Measurements from ENCODE around the gene FRMD4A.

The FRMD4A gene

DNA sequence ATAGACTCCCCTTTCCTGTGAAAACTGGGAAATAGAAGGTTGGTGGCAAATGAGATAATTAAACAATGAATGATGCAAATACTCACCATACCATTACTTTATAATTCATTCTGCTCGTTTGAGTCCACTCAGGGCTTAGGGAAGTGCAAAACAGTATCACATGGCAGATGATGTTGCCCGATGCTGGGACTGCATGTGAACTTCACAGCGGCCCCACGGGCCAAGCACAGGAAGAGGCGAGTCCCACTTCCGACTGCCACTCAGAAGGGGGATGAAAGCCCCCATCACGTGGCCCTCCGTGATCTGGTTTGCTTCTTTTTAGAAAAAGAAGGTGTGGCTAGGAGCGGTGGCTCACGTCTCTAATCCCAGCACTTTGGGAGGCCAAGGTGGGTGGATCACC, 672.5 kb downstream of the FRMD4A start:
- no peak for DNase-seq

DNA sequence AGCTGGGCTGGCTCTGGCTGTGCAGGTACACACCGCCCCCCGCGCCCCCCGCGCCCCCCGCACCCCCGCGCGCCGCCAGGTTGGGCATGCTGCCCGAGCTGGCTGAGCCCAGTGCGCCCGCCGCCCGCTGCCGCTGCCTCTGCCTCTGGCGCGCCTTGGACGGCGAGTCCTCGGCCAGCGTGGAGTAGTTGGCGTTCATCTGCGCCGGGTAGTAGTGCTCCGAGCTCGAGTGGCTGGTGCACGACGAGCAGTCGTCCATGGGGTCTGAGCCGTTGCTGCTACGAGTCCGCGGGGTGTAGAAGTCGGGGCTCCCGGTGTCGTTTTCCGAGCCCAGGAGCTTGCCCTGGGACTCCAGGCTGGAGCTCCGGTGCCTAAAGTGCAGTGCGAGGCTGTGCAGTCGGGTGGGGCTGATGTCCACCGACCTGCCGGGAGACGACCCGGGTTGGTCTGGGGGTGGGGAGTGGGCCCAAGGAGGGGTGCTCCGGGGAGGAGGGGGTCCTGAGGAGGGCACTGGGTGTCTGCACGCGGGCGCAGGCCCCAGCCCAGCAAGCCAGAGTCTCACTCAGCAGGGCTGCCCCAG, 673.5 kb downstream of the FRMD4A start:
- no peak for DNase-seq

DNA sequence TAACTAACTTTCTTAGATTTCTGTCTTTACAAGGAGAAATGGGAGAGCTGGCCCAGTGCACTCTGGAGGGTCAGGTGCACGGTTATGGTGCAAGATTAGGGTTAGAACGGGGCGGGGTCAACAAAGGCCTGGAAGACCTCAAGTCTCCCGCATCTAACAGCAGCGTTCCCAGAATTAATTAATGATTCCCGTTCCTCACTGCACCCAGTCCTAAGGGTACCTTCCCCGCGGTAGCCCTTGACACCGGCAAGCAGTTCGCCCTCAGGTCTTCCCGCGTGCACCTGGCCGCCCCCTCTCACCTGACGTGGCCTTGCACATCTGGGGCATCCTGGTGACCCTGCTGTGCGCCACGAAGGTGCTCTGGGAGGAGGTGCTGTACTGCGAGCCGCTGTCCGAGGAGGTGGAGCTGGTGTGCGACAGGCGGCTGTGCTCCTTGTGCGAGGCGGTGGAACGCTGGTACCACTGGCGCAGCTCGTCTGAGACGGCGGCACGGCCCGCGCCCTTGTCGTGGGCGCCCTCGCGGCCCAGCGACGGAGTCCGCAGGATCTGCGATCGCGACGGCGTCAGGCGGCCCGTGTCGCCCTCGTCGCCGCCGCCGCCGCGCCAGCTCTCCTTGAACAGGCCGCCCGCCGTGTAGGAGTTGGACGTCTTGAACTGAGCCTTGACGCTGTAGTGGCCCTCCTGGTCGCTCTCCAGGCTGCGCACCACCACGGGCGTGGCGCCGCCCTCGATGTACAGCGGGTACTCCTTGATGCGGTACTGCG, 674.2 kb downstream of the FRMD4A start:
- no peak for DNase-seq

DNA sequence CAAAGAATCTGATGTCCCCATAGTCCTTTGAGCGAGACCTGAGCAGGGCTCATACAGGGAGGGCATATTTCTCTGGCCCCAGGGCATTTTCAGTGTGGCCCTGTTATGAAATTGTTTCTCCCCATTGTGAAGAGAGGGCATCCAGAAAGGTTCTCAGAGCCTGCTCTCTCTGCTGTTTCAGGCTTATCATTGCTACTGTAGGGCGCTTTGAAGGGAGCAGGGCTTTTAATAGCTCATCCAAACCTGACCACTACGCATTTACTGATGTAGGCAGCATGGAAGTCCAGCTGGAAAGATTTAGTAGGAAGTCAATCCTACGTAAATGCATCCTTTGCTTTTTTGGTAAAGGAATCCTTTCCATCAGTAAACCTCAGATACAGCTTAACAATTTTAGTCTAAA, 675.9 kb downstream of the FRMD4A start:
- DNase-seq = no peak

DNA sequence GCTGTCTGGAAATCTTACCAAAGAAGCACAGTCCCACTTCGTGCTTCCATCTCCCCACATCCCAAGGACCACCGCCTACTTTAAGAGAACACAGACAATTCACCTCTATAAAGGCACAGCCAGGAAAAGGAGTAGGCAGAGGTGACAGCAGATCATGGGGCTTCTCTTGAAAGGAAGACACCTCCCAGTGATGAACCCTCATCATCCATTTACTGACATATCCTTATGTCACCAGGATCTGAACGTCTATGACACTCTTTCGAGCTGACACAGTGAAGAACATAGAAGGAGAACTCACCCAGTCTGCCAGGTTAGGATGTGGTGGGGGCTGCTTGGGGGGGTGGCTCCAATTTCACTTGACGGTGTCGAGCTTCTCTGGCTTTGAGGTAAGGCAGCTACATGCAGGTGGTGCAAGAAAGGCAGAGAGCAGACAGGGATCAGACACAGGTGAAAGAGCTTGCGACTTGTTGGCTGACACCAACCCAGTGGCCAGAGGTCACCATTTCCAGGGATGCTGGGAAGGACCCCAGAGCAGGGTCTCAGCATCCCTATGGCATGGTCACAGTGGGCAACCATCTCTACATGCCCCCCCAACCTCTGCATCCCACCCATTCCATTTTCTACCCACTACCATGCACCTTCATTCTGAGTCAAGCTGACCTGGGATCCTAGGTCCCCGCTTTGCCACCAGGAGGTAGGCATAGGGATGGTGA, 676.5 kb downstream of the FRMD4A start:
- no peak for DNase-seq

DNA sequence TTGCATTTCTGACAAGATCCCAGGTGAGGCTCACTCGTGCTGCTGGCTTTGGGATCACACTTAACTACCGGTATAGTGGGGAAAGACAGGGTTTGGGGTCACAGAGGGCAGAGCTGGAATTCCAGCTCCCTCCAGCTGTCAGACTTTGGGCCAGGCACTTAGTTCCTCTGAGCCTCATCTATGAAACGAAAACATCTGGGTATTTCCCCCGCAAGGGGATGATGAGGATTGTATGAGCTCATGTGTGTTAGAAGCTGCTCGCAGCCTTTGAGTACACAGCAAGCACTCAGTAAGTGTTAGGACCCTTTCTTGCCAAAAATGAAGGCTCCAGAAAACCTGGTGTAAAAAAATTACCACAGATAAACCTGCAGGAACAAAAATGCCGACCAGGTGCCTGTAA, 677.9 kb downstream of the FRMD4A start:
- DNase-seq = no peak

DNA sequence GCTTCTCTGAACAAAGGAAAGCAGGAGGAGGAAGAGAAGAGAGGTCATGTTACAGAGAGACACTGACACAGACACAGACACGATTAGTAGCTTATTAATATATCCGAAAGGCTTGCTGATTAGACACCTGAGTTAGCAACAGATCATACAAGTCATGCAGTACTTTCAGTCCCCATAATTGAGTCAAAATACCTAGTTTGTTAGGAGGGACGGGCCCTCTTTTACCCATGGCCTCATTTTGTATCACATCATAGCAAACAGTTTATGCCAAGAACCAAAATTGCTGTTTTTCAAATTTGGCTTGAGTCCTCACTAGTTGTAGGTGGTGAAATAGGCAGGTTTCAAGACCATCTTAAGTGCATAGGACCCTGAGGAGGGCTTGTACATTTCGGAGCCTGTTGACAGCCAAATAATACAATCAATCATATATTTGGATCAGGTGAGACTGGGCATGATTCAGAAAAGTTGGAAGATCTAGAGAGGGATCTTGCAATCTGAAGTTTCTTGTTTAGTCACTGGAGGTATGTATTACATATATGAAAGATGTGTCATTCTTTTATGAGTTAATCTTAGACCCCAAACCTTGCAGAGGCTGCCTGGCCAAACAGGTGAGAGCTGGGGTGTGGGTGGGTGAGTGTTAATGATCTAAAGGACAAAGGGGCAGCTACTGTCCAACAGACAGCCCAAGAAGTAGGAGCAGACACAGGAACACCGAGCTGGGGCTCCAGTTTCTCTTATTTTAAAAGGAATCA, 678.6 kb downstream of the FRMD4A start:
- DNase-seq = no peak

DNA sequence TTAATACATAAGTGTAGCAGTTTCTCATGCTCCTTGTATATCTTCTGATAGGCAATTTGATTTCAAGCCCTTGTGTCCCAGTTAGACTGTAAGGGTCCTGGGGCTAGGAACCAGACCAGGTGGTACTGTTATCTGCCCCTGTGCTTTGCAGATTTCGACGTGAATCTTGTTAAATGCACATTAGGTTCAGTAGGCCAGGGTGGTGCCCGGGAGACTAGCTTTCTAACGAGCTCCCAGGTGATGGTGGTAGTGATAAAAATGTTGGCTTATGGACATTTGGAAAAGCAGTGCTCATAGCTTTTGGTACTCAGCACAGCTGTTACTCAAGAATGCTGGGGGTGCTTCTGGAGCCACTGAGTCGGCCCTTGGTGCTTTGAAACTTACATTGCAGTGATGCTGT, 679.8 kb downstream of the FRMD4A start:
- no peak for DNase-seq

DNA sequence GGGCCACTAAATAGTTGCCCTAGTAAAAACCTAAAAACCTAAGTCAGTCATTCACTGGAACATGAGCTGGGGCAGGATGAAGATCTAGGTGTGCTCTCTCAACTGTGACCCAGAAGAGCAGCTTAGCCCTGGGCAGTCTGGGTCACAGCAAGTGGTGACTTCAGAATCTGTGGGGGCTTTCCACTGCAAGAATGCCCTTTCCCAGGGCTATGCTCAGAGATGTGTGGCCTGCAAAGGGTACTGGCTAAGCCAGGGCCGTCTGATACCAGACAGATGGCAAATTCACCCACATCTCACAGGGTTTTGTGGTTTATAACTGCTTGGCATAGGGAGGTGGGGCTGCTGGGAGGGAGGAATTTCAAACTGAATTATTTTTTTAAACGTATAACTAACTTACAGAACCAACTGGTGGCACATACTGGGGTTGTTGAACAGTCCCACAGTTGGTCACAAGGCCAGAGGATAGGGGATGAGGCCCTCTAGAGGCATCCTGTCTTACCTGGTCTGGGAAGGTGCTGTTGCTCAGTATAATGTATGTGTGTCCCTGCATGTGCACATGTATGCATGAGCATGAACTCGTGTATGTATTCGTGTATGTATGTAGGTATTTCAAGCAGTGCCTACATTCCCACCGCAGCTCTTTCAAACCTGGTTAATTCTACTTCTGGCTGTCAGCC, 680.7 kb downstream of the FRMD4A start:
- no peak for DNase-seq

DNA sequence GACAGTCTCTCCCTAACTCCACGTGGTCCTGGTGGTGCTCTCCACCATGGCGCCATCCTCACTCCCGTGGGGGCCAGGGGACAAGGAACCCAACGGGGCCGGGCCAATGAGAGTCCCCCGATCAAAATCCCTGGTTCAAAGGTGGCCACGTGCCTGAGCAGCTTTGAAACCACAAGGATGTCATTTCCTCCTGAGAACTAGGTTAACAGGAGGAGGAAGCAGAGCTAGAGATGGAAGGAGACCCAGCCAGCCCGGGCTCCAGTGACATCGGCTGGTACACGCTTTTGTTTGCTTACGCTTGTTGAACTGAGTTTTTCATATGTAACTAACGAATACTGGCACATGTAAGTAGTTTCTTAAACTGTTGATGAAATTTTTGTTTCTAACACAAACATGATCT, 682.3 kb downstream of the FRMD4A start:
- no peak for DNase-seq

DNA sequence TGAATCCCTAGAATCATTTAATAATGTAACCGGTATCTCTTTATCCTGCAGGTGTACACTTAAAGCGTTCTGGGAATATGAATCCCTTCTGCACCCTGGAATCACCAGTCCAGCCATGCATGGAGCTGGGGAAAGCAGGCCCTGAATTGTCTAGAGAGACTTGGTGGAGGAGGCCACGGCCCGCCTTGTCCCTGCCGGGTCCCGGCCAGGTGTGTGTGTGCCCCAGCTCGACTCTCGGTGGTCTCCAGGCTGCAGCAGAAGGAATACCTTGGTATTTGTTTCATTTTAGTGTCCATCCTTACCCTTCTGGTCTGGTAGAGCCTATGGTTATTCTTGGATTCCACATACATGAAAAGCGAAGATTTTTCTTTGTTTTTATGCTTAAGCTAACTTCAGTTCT, 685.9 kb downstream of the FRMD4A start:
- no peak for DNase-seq

DNA sequence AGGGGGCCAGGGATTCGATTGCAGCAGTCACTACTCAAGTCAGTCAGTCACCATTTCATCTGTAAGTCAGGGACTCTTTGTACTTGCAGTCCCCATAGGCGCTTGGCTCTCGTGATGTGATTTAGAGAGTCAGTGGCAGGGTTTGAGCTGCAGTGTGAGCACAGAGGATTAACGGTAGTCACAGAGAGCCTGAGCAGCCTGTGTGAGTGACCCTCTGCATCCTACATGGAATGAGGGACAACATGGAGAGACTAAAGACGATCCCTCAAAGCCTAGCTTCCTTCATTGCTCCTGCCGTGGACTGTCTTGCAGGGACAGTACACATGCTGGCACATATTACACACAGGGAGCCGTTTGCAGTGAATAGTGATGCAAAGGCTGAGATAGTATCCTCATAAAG, 687.7 kb downstream of the FRMD4A start:
- DNase-seq = no peak

DNA sequence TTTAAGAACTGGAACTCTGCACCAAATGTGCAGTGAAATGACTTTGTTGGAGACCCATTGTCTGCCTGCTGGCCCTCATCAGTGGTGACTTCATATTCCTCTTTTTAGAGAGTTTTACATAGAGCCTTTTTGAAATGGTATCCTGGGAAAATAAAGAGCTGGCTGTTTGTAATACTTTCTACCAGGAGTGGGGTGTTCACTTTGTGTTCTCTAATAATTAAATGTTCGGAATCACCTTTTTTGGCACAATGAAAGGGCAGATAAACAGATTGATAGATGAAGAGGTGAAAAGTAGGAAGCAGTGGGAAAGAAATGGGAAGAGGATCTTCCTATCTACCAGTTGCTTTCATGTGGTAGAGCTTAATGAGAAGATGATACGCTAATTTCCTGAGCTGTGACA, 688.4 kb downstream of the FRMD4A start:
- no peak for DNase-seq

DNA sequence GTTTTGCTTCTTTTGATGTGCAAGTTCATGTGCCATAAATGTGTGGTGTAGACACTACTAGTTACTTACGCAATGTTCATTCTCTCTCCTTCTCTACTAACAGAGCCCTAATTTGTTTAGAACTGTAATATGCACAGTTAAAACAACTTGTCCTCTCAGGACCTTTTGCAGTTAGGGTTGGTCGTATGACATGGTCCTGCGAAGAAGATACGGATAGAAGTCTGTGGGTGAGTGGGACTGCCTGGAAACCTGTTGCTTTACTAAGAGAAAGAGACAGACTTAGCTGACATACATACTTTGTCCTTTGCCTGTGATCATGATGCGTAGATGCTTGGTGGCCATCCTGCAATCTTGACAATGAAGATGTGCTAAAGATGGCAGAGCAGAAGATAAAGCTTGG, 692.8 kb downstream of the FRMD4A start:
- no peak for DNase-seq

DNA sequence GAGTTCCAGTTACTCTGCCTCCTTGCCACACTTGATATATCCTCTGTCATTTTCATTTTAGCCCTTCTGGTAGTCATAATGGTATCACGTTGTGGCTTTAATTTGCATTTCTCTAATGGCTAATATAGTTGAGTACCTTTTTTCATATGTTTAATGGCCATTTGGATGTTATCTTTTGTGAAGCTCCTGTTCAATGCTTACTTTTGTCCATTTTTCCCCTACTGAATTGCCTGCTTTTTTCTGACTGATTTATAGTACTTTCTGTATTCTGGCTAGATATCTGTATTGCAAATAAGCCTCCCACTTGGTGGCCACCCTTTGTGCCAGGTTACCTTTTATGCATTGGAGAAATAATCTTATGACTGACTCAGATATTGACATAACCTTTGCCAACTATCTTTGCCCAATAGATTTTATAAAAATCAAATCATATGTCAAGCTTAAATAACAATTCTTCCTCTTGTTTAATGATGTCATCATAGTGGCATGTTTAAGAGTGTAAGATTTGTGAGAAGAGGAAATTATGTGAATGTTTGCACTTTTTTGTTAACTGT, 693.3 kb downstream of the FRMD4A start:
- DNase-seq = no peak

DNA sequence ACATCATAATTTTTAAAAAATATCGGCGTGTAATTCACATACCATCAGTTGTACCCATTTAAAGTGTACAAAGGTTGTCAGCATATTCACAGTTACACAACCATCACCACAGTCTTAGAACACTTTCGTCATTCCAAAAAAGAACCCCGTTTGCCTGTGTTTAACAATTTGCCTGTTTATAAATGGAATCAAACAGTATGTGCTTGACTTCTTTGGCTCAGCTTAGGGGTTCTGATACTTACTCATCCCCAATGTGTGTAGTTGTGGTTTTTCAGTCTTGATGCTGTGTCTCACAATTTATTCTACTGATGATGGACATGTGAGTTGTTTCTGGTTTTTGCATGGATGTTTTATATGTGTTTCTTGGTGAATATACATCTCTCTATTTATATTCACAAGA, 693.9 kb downstream of the FRMD4A start:
- DNase-seq = no peak

DNA sequence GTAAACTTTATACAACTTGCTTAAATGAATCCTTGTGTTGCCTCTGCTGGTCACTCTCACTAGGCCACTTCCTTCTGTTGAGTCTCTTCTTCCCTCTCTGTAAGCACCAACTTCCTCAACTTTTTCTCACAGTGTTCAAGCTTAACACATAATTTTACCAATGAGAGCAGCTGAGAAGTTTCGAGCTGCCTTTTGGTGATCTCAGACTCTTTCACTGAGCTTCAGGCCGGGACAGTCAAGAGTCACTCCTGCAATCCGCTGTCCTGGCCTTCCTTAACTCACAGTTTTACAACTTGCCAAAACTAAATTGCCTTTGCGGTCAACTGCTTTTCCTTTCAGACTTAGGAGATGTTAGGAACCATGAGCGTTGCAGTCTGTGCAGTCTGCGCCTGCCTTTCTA, 696.5 kb downstream of the FRMD4A start:
- no peak for DNase-seq

DNA sequence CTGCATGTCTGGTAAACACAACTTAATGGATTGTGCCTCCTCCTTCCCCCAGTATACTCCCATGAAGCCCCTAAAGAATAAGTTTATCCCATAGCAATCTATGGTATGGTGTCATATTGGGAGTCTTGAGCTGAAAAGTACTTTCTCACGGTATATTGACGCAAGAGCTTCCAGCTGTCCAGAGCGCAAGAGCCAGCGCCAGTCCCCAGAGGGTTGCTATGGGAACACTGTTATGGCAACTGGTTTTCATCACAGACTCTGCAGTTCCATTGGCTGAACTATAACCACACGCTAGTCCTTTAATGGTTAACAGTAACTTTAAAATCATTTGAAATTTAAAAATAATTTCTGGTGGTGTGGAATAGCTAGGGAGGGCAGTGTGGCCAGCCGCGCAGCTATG, 697.0 kb downstream of the FRMD4A start:
- DNase-seq = no peak

DNA sequence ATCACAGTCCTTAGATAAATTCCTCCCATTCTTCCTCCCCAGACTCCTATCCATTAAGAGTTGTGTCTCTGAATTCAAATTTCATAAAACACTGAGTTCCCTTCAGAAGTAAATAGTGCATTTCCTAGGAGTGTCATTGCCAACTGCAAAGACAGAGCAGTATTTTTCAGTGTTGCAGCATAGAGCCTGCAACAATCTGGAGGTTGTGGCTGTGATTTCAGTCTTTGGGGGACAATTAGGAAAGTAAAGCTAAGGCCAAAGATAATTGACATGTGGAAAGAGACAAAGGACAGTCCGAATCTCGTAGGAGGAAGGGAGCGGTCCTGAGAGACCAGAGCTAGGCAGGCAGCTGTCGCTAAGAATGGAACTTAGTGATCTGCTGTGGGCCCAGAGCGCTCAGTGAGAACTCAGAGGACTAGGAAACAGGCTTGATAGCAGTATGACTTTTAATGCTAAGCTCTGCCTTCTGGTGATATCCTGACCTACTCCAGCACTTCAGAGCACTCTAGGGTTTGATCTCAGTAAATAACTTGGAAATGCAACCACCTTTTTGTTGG, 697.8 kb downstream of the FRMD4A start:
- no peak for DNase-seq

DNA sequence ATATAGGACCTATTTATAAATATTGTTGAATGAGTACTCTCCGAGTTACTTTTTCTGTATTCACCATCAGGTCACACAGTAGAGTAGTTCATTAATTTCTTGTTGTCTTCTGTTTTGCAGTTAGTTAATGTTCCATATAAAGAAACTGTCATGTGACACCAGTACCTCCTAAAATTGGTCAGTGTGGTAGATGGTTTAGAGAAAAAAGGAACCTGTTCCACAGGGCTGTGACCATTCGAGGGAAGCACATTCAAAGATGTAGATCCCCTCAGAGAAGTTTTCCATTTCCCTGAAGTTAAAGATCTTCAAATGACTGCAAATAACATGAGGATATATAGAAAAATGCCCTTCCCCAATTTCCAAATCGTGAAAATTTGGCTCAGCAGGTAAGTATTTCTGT, 698.3 kb downstream of the FRMD4A start:
- DNase-seq = no peak

DNA sequence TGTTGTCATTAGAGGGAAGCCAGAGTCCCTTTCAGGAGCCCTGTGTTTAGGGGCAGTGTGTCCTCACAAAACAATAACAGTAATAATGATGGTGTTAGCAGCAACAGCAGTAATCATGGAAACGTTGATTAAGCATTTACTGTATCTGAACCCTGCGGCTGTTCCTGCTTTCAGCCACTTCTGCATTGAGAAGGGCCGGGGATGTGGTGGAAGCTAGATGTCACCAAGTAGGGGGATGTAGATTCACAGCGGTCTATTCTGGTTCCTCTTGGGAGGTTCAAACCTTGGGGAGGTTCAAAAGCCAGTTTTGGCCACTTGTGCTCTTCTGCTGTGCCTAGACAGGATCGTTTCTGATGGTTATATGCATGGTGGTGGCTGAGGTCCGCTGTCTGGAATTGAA, 699.1 kb downstream of the FRMD4A start:
- no peak for DNase-seq

DNA sequence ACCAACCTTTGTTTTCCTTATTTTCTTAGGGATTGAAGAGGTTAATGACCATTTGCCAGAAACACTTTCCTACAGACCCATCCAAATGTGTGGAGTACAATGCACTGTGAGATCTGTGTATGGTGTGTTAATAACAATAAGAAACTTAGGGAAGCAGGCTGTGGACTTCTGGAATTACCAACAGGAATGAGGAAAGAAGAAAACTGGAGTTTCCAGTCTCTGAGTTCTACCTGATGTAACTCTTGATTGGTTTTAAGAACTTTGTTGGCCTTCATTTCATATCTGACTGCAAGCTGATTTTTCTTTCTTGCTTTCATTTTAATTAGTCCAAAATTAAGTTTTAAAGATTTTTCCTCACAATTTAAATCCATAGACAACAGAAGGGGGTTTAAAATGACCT, 700.5 kb downstream of the FRMD4A start:
- DNase-seq = no peak

Measured in COR-L47 (cell line).